Measurements from ENCODE around the gene KLHL42. TPM values are rescaled to one million over a fixed set of nuclear protein-coding genes. Genes with fewer than 3 reads are reported as not detected.

KLHL42 gene
- total and polyA plus RNA-seq, 2 experiments from 2014 or later, result 7.6 to 33.2 TPM

GRCh38 chr12:27838543-27839185, 58.6 kb downstream of the KLHL42 start (continued):
- TF ChIP-seq ZNF462 (CRISPR knock-in tag; IDR thresholded peaks at IDR 0.05), result no peak

- Mint-ChIP-seq H3K4me1 (no peaks in the 10 kb centered on the region), H3K9me3 (no peaks in the 10 kb centered on the region; the same call in 2 of the 3 replicates), H3K27ac (no peak overlapping the region), H3K36me3 (ENCODE audit: low read depth) (no peaks in the 10 kb centered on the region), H3K27me3 (ENCODE audit: insufficient read depth, low read depth, poor library complexity) (peaks cover 2% of the 10 kb centered on the region), H3K4me3 (no peak overlapping the region)
- no peaks in the 10 kb centered on the region for H3F3A ChIP-seq (replicated peaks; ENCODE audit: low read depth)
- H3K79me2 ChIP-seq (replicated peaks; ENCODE audit: insufficient read depth), result no peaks in the 10 kb centered on the region
- H3K4me1 ChIP-seq (ENCODE audit: insufficient read depth), result no peaks in the 10 kb centered on the region
- no peaks in the 10 kb centered on the region for H3K36me3 ChIP-seq (ENCODE audit: insufficient read depth)
- ATAC-seq (no peak), DNase-seq (ENCODE audit: low spot score) (no peak)
- no peak overlapping the region for H3K27ac ChIP-seq (ENCODE audit: low read depth)
- H3K27me3 ChIP-seq (ENCODE audit: insufficient read depth), result no peaks in the 10 kb centered on the region
- no peak for TF ChIP-seq POLR2AphosphoS5 (IDR thresholded peaks at IDR 0.05; ENCODE audit: low read depth)
- peak in 1 of 2 experiments; percentile 49; a peak in 3 of 4 replicates for TF ChIP-seq CTCF (conservative IDR thresholded peaks at IDR 0.05; ENCODE audit: low read depth in 2 of 2)
- TF ChIP-seq REST (IDR thresholded peaks at IDR 0.05; ENCODE audit: unreplicated experiment), result no peak
- TF ChIP-seq STAT1 (IDR thresholded peaks at IDR 0.05; ENCODE audit: unreplicated experiment), result no peak
- TF ChIP-seq EZH2phosphoT487 (IDR thresholded peaks at IDR 0.05; ENCODE audit: unreplicated experiment), result no peak
- no peak for TF ChIP-seq EZH2 (IDR thresholded peaks at IDR 0.05; ENCODE audit: low read depth, unreplicated experiment)
- H3K4me2 ChIP-seq, result no peak overlapping the region
- no peak overlapping the region for H3K4me3 ChIP-seq
- H4K20me1 ChIP-seq (replicated peaks; ENCODE audit: insufficient read depth), result no peaks in the 10 kb centered on the region
- H3K9me2 ChIP-seq (ENCODE audit: insufficient read depth), result no peaks in the 10 kb centered on the region; the same call in 1 of the 2 replicates
- no peak overlapping the region for H2AFZ ChIP-seq
Measured at GRCh38 chr12:27840229-27840999, 60.4 kb downstream of the KLHL42 start.

Measured in GM23338 (cell line).